Testis (tissue), 3 donors: ENCODE results near the gene ICAM5. TPM values are rescaled to one million over a fixed set of nuclear protein-coding genes. Genes with fewer than 3 reads are reported as not detected.

Experiments used
- polyA plus RNA-seq: library from polyadenylated mRNA; stranded (reverse); fragments of 350-450 nt; fragmentation: Illumina TruSeq; extraction: RNeasy Lipid Tissue Mini Kit (QIAGEN cat#74804); gene quantifications from one replicate; pipeline ENCODE4 v1.2.3, GENCODE V29; 2014; ENCODE audit warnings: low read depth, low replicate concordance; ENCODE audit not compliant: insufficient read depth
- small RNA-seq, 2 donors: library from RNA; depleted of rRNA; stranded (forward); fragments of <200 nt; gene quantifications; one replicate each; pipeline ENCODE3, GENCODE V24; 2016
- total RNA-seq, 2 donors: library from RNA; depleted of rRNA; stranded (reverse); fragments of >200 nt; gene quantifications; one replicate each; pipeline ENCODE4 v1.2.3, GENCODE V29; 2016

Gene ICAM5
- total and polyA plus RNA-seq, 3 donors from 2014 or later, result 4.3 to 7.6 (median 5.4) TPM

Small RNA genes lying within 50 kb of the gene (small RNA-seq; reads per million reads assigned to genes)
- 0 reads per million in 2 donors for gene AC011511.1
- 0 reads per million in 2 donors for gene AC011511.4

Other genes starting within 250 kb of the ICAM5 start
- gene SHFL, start 203.6 kb upstream of the ICAM5 start, total RNA-seq, result 10 to 100 TPM; 20.4 to 25.8 TPM
- gene SHFL, start 203.6 kb upstream of the ICAM5 start, polyA plus RNA-seq, result 18.7 TPM
- gene ANGPTL6, start 187.3 kb upstream of the ICAM5 start, total RNA-seq, result 1 to 10 TPM; 7.6 to 8.7 TPM
- 3.0 TPM for gene ANGPTL6, start 187.3 kb upstream of the ICAM5 start, polyA plus RNA-seq
- 10 to 100 TPM; 66.2 to 68.1 TPM for gene PPAN, start 183.6 kb upstream of the ICAM5 start, total RNA-seq
- 39.3 TPM for gene PPAN, start 183.6 kb upstream of the ICAM5 start, polyA plus RNA-seq
- gene P2RY11, start 178.3 kb upstream of the ICAM5 start, total RNA-seq, result 10 to 100 TPM; 25.0 to 27.8 TPM
- gene P2RY11, start 178.3 kb upstream of the ICAM5 start, polyA plus RNA-seq, result 16.3 TPM
- gene EIF3G, start 170.1 kb upstream of the ICAM5 start, total RNA-seq, result 100 to 1,000 TPM; 281 to 306 TPM
- gene EIF3G, start 170.1 kb upstream of the ICAM5 start, polyA plus RNA-seq, result 348 TPM
- gene DNMT1, start 95.0 kb upstream of the ICAM5 start, total RNA-seq, result 100 to 1,000 TPM; 103 to 145 TPM
- gene DNMT1, start 95.0 kb upstream of the ICAM5 start, polyA plus RNA-seq, result 96.5 TPM
- gene S1PR2, start 58.6 kb upstream of the ICAM5 start, total RNA-seq, result 10 to 100 TPM in 1 of 2 donors, 1 to 10 TPM in 1; 8.7 to 13.7 TPM
- 11.9 TPM for gene S1PR2, start 58.6 kb upstream of the ICAM5 start, polyA plus RNA-seq
- 10 to 100 TPM; 63.5 to 91.8 TPM for gene MRPL4, start 37.7 kb upstream of the ICAM5 start, total RNA-seq
- gene MRPL4, start 37.7 kb upstream of the ICAM5 start, polyA plus RNA-seq, result 53.3 TPM
- gene ICAM1, start 18.8 kb upstream of the ICAM5 start, total RNA-seq, result 10 to 100 TPM; 10.1 to 18.0 TPM
- gene ICAM1, start 18.8 kb upstream of the ICAM5 start, polyA plus RNA-seq, result 14.3 TPM
- under 1 TPM; 0.25 to 0.47 TPM for gene ICAM4, start 3.0 kb upstream of the ICAM5 start, total RNA-seq
- gene ICAM4, start 3.0 kb upstream of the ICAM5 start, polyA plus RNA-seq, result 0.28 TPM
- gene ZGLP1, start 19.9 kb downstream of the ICAM5 start, total RNA-seq, result 10 to 100 TPM; 12.8 to 22.1 TPM
- gene ZGLP1, start 19.9 kb downstream of the ICAM5 start, polyA plus RNA-seq, result 10.5 TPM
- gene FDX2, start 26.1 kb downstream of the ICAM5 start, total RNA-seq, result 10 to 100 TPM; 35.7 to 40.2 TPM
- gene FDX2, start 26.1 kb downstream of the ICAM5 start, polyA plus RNA-seq, result 26.8 TPM
- gene RAVER1, start 43.6 kb downstream of the ICAM5 start, total RNA-seq, result 10 to 100 TPM; 34.5 to 49.6 TPM
- 32.3 TPM for gene RAVER1, start 43.6 kb downstream of the ICAM5 start, polyA plus RNA-seq
- 1 to 10 TPM; 2.4 to 2.8 TPM for gene ICAM3, start 49.7 kb downstream of the ICAM5 start, total RNA-seq
- 6.3 TPM for gene ICAM3, start 49.7 kb downstream of the ICAM5 start, polyA plus RNA-seq
- gene TYK2, start 90.6 kb downstream of the ICAM5 start, total RNA-seq, result 100 to 1,000 TPM; 112 to 113 TPM
- 47.6 TPM for gene TYK2, start 90.6 kb downstream of the ICAM5 start, polyA plus RNA-seq
- 100 to 1,000 TPM; 160 to 210 TPM for gene CDC37, start 113.6 kb downstream of the ICAM5 start, total RNA-seq
- 170 TPM for gene CDC37, start 113.6 kb downstream of the ICAM5 start, polyA plus RNA-seq
- 10 to 100 TPM; 20.1 to 35.0 TPM for gene PDE4A, start 130.6 kb downstream of the ICAM5 start, total RNA-seq
- 35.4 TPM for gene PDE4A, start 130.6 kb downstream of the ICAM5 start, polyA plus RNA-seq
- gene KEAP1, start 213.4 kb downstream of the ICAM5 start, total RNA-seq, result 10 to 100 TPM; 40.7 to 61.0 TPM
- gene KEAP1, start 213.4 kb downstream of the ICAM5 start, polyA plus RNA-seq, result 54.1 TPM
- gene S1PR5, start 227.5 kb downstream of the ICAM5 start, total RNA-seq, result under 1 TPM; 0.12 to 0.31 TPM
- 0.61 TPM for gene S1PR5, start 227.5 kb downstream of the ICAM5 start, polyA plus RNA-seq